H1 (cell line): Measurements from ENCODE around the gene FOXL2NB. TPM values are rescaled to one million over a fixed set of nuclear protein-coding genes. Genes with fewer than 3 reads are reported as not detected.

Experiments used
- CTCF ChIA-PET: fragments of 300-600 bp; sonication (Branson Sonifier 250); formaldehyde crosslinking; loops from one replicate; lab custom pipeline; 2021; ENCODE audit not compliant: partially characterized antibody; lab: Charles Lee
- POLR2A ChIA-PET: fragments of 300-600 bp; sonication (Branson Sonifier 250); formaldehyde crosslinking; loops from one replicate; lab custom pipeline; 2021; ENCODE audit warnings: inconsistent platforms; ENCODE audit not compliant: partially characterized antibody; lab: Charles Lee
- DNase-seq, 2 experiments: peaks; one replicate each; pipeline versions ENCODE4 v3.0.0 to v3.0.0-alpha.2; 2010 to 2022; ENCODE audit warnings: low spot score in 2 of 2, low read depth in 1 of 2, mixed read lengths in 1 of 2
- FAIRE-seq: peaks from 2 replicates; lab custom pipeline; 2011; peaks lifted over from hg19 to GRCh38; lab: Jason Lieb, UNC
- H2AFZ ChIP-seq: 2 replicates; pipeline ENCODE4 v1.8.1; 2012; ENCODE audit warnings: low read length, inconsistent platforms
- H2AK5ac ChIP-seq: 2 replicates; pipeline ENCODE4 v1.6.1; 2013; ENCODE audit warnings: low read depth, low read length
- H2BK120ac ChIP-seq: replicated peaks from 2 replicates; pipeline ENCODE3; 2013; ENCODE audit warnings: low read depth, low read length, inconsistent platforms
- H2BK12ac ChIP-seq: 2 replicates; pipeline ENCODE4 v1.6.1; 2013; ENCODE audit warnings: low read depth, low read length
- H2BK15ac ChIP-seq: 2 replicates; pipeline ENCODE4 v1.6.1; 2013; ENCODE audit warnings: low read length
- H2BK20ac ChIP-seq: 2 replicates; pipeline ENCODE4 v1.6.1; 2013; ENCODE audit warnings: low read length
- H2BK5ac ChIP-seq: 2 replicates; pipeline ENCODE4 v1.6.1; 2013; ENCODE audit warnings: low read depth, low read length
- H3K14ac ChIP-seq: 2 replicates; pipeline ENCODE4 v1.6.1; 2013; ENCODE audit warnings: inconsistent platforms; ENCODE audit not compliant: insufficient read length
- H3K18ac ChIP-seq: 2 replicates; pipeline ENCODE4 v1.6.1; 2013; ENCODE audit warnings: low read length; ENCODE audit errors: extremely low read depth
- H3K23ac ChIP-seq: 2 replicates; pipeline ENCODE4 v1.6.1; 2013; ENCODE audit warnings: inconsistent platforms; ENCODE audit not compliant: insufficient read length
- H3K23me2 ChIP-seq: 2 replicates; pipeline ENCODE4 v1.6.1; 2013; ENCODE audit warnings: low read depth, low read length
- H3K27ac ChIP-seq: 2 replicates; pipeline ENCODE4 v1.6.1; 2011; ENCODE audit warnings: low read depth, low read length, inconsistent platforms
- H3K27me3 ChIP-seq, 4 experiments: replicated peaks in 1 of 4; 1 replicate in 1 of 4; 2 replicates in 3 of 4; pipeline versions ENCODE4 v1.6.1 to v1.8.1; 2011 to 2013; ENCODE audit warnings: low read length in 3 of 4, mild to moderate bottlenecking in 3 of 4, inconsistent platforms in 2 of 4, mixed read lengths in 2 of 4, moderate library complexity in 1 of 4; ENCODE audit not compliant: control insufficient read depth in 3 of 4, insufficient read depth in 3 of 4; ENCODE audit errors: extremely low read depth in 1 of 4
- H3K36me3 ChIP-seq, 4 experiments: 2 replicates each; pipeline versions ENCODE4 v1.6.1 to v1.8.1; 2011 to 2013; ENCODE audit warnings: mild to moderate bottlenecking in 4 of 4, low read length in 3 of 4, moderate library complexity in 2 of 4, control low read depth in 1 of 4, inconsistent platforms in 1 of 4; ENCODE audit not compliant: insufficient read depth in 4 of 4, control insufficient read depth in 2 of 4
- H3K4ac ChIP-seq: replicated peaks from 2 replicates; pipeline ENCODE3; 2013; ENCODE audit warnings: low read length, low read depth, mixed read lengths, inconsistent platforms; ENCODE audit not compliant: insufficient read length
- H3K4me1 ChIP-seq, 4 experiments: replicated peaks in 1 of 4; 1 replicate in 1 of 4; 2 replicates in 3 of 4; pipeline versions ENCODE4 v1.6.1 to v1.8.1; 2011 to 2013; ENCODE audit warnings: low read length in 3 of 4, inconsistent platforms in 2 of 4, mixed read lengths in 1 of 4; ENCODE audit not compliant: insufficient read depth in 4 of 4, control insufficient read depth in 3 of 4
- H3K4me2 ChIP-seq, 2 experiments: 2 replicates each; pipeline versions ENCODE4 v1.6.1 to v1.8.1; 2011 to 2013; ENCODE audit warnings: low read depth in 2 of 2, low read length in 2 of 2, control low read depth in 1 of 2, inconsistent platforms in 1 of 2, mild to moderate bottlenecking in 1 of 2; ENCODE audit not compliant: insufficient read depth in 1 of 2
- H3K4me3 ChIP-seq, 4 experiments: fragments of 200-600, 300-600 bp in 1 of 4; sonication (generic), shearing (Covaris generic), sonication (Bioruptor Twin) in 1 of 4; 2 replicates each; pipeline versions ENCODE4 v1.5.1 to v1.8.1; 2011 to 2016; ENCODE audit warnings: low read length in 4 of 4, low read depth in 3 of 4, control low read depth in 2 of 4, inconsistent platforms in 2 of 4, mild to moderate bottlenecking in 2 of 4, mixed read lengths in 1 of 4, moderate library complexity in 1 of 4; ENCODE audit not compliant: insufficient read depth in 2 of 4; ENCODE audit errors: extremely low read depth in 1 of 4
- H3K56ac ChIP-seq: replicated peaks from 2 replicates; pipeline ENCODE3; 2013; ENCODE audit warnings: low read depth, mild to moderate bottlenecking, mixed read lengths, low read length, inconsistent platforms; ENCODE audit not compliant: insufficient read length
- H3K79me1 ChIP-seq: 2 replicates; pipeline ENCODE4 v1.6.1; 2013; ENCODE audit warnings: low read depth, low read length, control low read depth
- H3K79me2 ChIP-seq, 2 experiments: 2 replicates each; pipeline versions ENCODE4 v1.6.1 to v1.8.1; 2012 to 2013; ENCODE audit warnings: low read length in 2 of 2, mild to moderate bottlenecking in 2 of 2, inconsistent platforms in 1 of 2; ENCODE audit not compliant: insufficient read depth in 2 of 2, control insufficient read depth in 1 of 2
- H3K9ac ChIP-seq, 4 experiments: replicated peaks in 1 of 4; 1 replicate in 1 of 4; 2 replicates in 3 of 4; pipeline versions ENCODE4 v1.6.1 to v1.8.1; 2011 to 2013; ENCODE audit warnings: low read depth in 3 of 4, low read length in 3 of 4, control low read depth in 2 of 4, mild to moderate bottlenecking in 2 of 4, moderate library complexity in 2 of 4, inconsistent platforms in 1 of 4; ENCODE audit errors: extremely low read depth in 1 of 4
- H3K9me3 ChIP-seq, 2 experiments: 2 replicates each; pipeline versions ENCODE4 v1.6.1 to v1.8.1; 2012 to 2013; ENCODE audit warnings: mild to moderate bottlenecking in 2 of 2, moderate library complexity in 2 of 2, control low read depth in 1 of 2, inconsistent platforms in 1 of 2, low read depth in 1 of 2, low read length in 1 of 2, mixed read lengths in 1 of 2; ENCODE audit not compliant: insufficient read depth in 2 of 2
- H4K20me1 ChIP-seq, 2 experiments: replicated peaks in 1 of 2; 2 replicates each; pipeline versions ENCODE3 to v1.8.1; 2011 to 2013; ENCODE audit warnings: inconsistent platforms in 2 of 2, low read length in 2 of 2, mild to moderate bottlenecking in 1 of 2; ENCODE audit not compliant: insufficient read depth in 2 of 2, control insufficient read depth in 1 of 2
- H4K5ac ChIP-seq: 2 replicates; pipeline ENCODE4 v1.6.1; 2013; ENCODE audit warnings: low read length, low read depth, mixed read lengths, inconsistent platforms; ENCODE audit not compliant: insufficient read length
- H4K8ac ChIP-seq: 2 replicates; pipeline ENCODE4 v1.8.0; 2013; ENCODE audit warnings: mild to moderate bottlenecking, moderate library complexity, low read length, inconsistent platforms; ENCODE audit not compliant: insufficient read depth; ENCODE audit errors: extremely low read depth
- H4K91ac ChIP-seq: replicated peaks from 2 replicates; pipeline ENCODE3; 2013; ENCODE audit warnings: low read length, mixed read lengths, inconsistent platforms; ENCODE audit not compliant: insufficient read length
- CEBPB ChIP-seq: IDR thresholded peaks from 2 replicates; pipeline ENCODE4 v1.6.1; 2012; ENCODE audit warnings: low read depth, low read length
- EZH2 ChIP-seq: fragments of 200-600 bp; sonication (generic); IDR thresholded peaks from 2 replicates; pipeline ENCODE4 v1.7.1; 2012; ENCODE audit warnings: low read depth, mild to moderate bottlenecking, moderate library complexity, low read length, inconsistent platforms; ENCODE audit not compliant: severe bottlenecking
- JUN ChIP-seq: IDR thresholded peaks from 2 replicates; pipeline ENCODE4 v1.6.1; 2011; ENCODE audit warnings: low read depth, mild to moderate bottlenecking, improper control_type of control experiment, low read length
- RAD21 ChIP-seq, 2 experiments: IDR thresholded peaks in 1 of 2; conservative IDR thresholded peaks in 1 of 2; 2 replicates each; pipeline ENCODE4 v1.6.1; 2011; ENCODE audit warnings: low read depth in 2 of 2, low read length in 2 of 2, improper control_type of control experiment in 1 of 2, inconsistent platforms in 1 of 2, mild to moderate bottlenecking in 1 of 2, moderate library complexity in 1 of 2
- RNF2 ChIP-seq: fragments of 200-900, 300-1000 bp; sonication (generic); IDR thresholded peaks from 2 replicates; pipeline ENCODE4 v1.7.1; 2016; ENCODE audit warnings: borderline replicate concordance, low read depth, mild to moderate bottlenecking, antibody characterized with exemption, low read length; ENCODE audit not compliant: poor library complexity, severe bottlenecking; ENCODE audit errors: missing control alignments
- SP1 ChIP-seq: IDR thresholded peaks from 2 replicates; pipeline ENCODE4 v1.6.1; 2011; ENCODE audit warnings: low read depth, low read length
- SP4 ChIP-seq: IDR thresholded peaks from 2 replicates; pipeline ENCODE4 v1.6.1; 2012; ENCODE audit warnings: low read length, inconsistent platforms
- TAF1 ChIP-seq: IDR thresholded peaks from 2 replicates; pipeline ENCODE4 v1.6.1; 2011; ENCODE audit warnings: mild to moderate bottlenecking, low read depth, low read length
- TBP ChIP-seq: IDR thresholded peaks from 2 replicates; pipeline ENCODE4 v1.6.1; 2011; ENCODE audit warnings: low read depth, low read length, improper control_type of control experiment
- TCF12 ChIP-seq: IDR thresholded peaks from 2 replicates; pipeline ENCODE4 v1.6.1; 2011; ENCODE audit warnings: low read depth, mild to moderate bottlenecking, low read length
- WGBS, 2 experiments: shearing (Covaris generic) in 1 of 2; methylation state at CpG; one replicate each; pipeline versions ENCODE4 v1.1.6 to v1.1.7; 2013 to 2015; ENCODE audit warnings: low lambda C conversion rate in 2 of 2, mixed read lengths in 2 of 2, inconsistent platforms in 1 of 2, low coverage in 1 of 2, missing lambda C conversion rate in 1 of 2; ENCODE audit not compliant: insufficient replicate concordance in 2 of 2, insufficient coverage in 1 of 2, insufficient read length in 1 of 2; ENCODE audit errors: extremely low coverage in 1 of 2, missing lambda C conversion rate in 1 of 2; 5-methylcytosine and 5-hydroxymethylcytosine counted together
- polyA plus RNA-seq, 7 experiments: library from polyadenylated mRNA; depleted of rRNA in 3 of 7; stranded (reverse) in 5 of 7; unstranded in 2 of 7; fragments of >200 nt in 5 of 7; fragments of 200-250 nt in 2 of 7; gene quantifications; 1 replicate in 5 of 7; 2 replicates in 1 of 7; 4 replicates in 1 of 7; pipeline versions ENCODE4 v1.2.1 to v1.2.3, GENCODE V29; 2011 to 2013; ENCODE audit warnings: missing spikeins in 2 of 7, mixed read lengths in 2 of 7
- total RNA-seq: library from RNA; stranded (reverse); fragmentation: NEBNext Ultra II Directional; extraction: Animal tissue kit (Norgen Biotek cat#: 25700); gene quantifications from 2 replicates; pipeline ENCODE4 v1.2.1, GENCODE V29; 2021

The FOXL2NB gene
- total and polyA plus RNA-seq, 2 of the 8 experiments (the other 6 are each of a cell fraction or from before 2014, with no cell fraction given) = 5.4 to 7.3 TPM

DNA sequence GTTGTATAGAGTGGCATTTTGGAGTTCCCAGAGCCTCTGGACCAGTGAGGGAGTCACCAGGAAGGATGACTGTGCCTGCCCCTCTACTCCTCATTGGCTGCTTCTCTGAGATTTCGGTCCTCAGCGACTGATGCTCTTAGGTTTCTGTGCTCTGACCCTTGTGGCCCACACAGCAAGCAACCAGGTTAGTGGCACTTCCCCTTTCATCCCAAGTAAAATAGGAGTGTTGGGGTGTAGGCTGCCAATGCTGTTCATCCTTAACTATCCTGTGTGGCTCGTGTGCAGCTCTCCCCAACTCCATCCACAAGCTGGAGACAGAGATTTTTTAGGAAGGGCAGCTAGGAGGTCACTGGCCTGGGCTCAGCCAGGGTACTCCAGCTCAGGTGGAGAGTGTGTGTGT is 37.8 kb downstream of the FOXL2NB start:
- no peak overlapping the region for H2BK20ac ChIP-seq
- no peak overlapping the region for H2BK5ac ChIP-seq
- no peak overlapping the region for H2BK15ac ChIP-seq
- H2BK120ac ChIP-seq = no peak overlapping the region
- no peaks in the 10 kb centered on the region for H3K4me1 ChIP-seq
- ChIA-PET POLR2A (no interaction called here), CTCF (interaction anchor here (0.7 to 15.1 kb wide), 3 partner anchors 49 to 369 kb away, joined by 3 to 223 read pairs (median 4); no protein-coding TSS in a partner anchor)
- FAIRE-seq (no peak), DNase-seq (no peak)
- no peak overlapping the region for H3K4me3 ChIP-seq
- no peak overlapping the region for H2AFZ ChIP-seq
- H3K9ac ChIP-seq = no peak overlapping the region; a peak in 1 of 7 replicates
- H3K18ac ChIP-seq = no peak overlapping the region
- no peak overlapping the region for H2BK12ac ChIP-seq
- H3K14ac ChIP-seq = no peak overlapping the region
- no peaks in the 10 kb centered on the region for H4K20me1 ChIP-seq
- no peak overlapping the region for H4K91ac ChIP-seq
- H2AK5ac ChIP-seq = no peak overlapping the region
- no peak overlapping the region for H4K8ac ChIP-seq
- TF ChIP-seq TBP (no peak), TAF1 (no peak), SP4 (no peak), RNF2 (no peak), CEBPB (no peak), SP1 (no peak), RAD21 (IDR thresholded peaks at IDR 0.05 in 1 of 2, conservative IDR thresholded peaks at IDR 0.05 in 1 of 2; ENCODE audit: low read depth in 2 of 2, low read length in 2 of 2) (no peak), EZH2 (no peak), JUN (no peak), TCF12 (no peak)
- H3K4ac ChIP-seq = no peak overlapping the region
- no peaks in the 10 kb centered on the region for H3K9me3 ChIP-seq
- no peaks in the 10 kb centered on the region for H3K27me3 ChIP-seq
- no peak overlapping the region for H3K56ac ChIP-seq
- no peak overlapping the region for H3K23ac ChIP-seq
- no peak overlapping the region for H3K4me2 ChIP-seq
- no peaks in the 10 kb centered on the region for H3K79me1 ChIP-seq
- no peaks in the 10 kb centered on the region for H3K23me2 ChIP-seq
- WGBS, 2 experiments = 59% methylated on average over 3 of the region's 3 CpGs; no CpG with 5 or more reads in 1 of the 2 experiments
- no peak overlapping the region for H3K27ac ChIP-seq
- H3K79me2 ChIP-seq = no peaks in the 10 kb centered on the region
- no peak overlapping the region for H4K5ac ChIP-seq
- H3K36me3 ChIP-seq = no peaks in the 10 kb centered on the region
